Suprapubic skin (tissue), 4 donors: ENCODE results near the gene SPTBN1.

Experiments used
- CTCF ChIP-seq, 2 donors: fragments of 200-600 bp in 1 of 2; fragments of 450-650 bp in 1 of 2; sonication (generic) in 1 of 2; IDR thresholded peaks; one replicate each; pipeline ENCODE4 v1.5.1; 2016 to 2019; ENCODE audit warnings: antibody characterized with exemption in 2 of 2, mild to moderate bottlenecking in 1 of 2, moderate library complexity in 1 of 2
- EP300 ChIP-seq: sonication (generic); formaldehyde crosslinking; IDR thresholded peaks from one replicate; pipeline ENCODE4 v1.6.1; 2017; ENCODE audit warnings: antibody characterized with exemption
- POLR2A ChIP-seq, 2 donors: fragments of 450-650 bp; IDR thresholded peaks; one replicate each; pipeline ENCODE4 v1.6.1; 2017; ENCODE audit warnings: antibody characterized with exemption in 2 of 2, mild to moderate bottlenecking in 2 of 2, moderate library complexity in 2 of 2
- POLR2AphosphoS5 ChIP-seq, 3 donors: sonication (generic); formaldehyde crosslinking; IDR thresholded peaks; one replicate each; pipeline ENCODE4 v1.6.1; 2017; ENCODE audit warnings: antibody characterized with exemption in 3 of 3

GRCh38 chr2:54499661-54500060, 43.5 kb downstream of the SPTBN1 start:
- no peak for TF ChIP-seq CTCF (IDR thresholded peaks at IDR 0.05)
- TF ChIP-seq POLR2A (IDR thresholded peaks at IDR 0.05), result no peak
- TF ChIP-seq EP300, result no peak
- TF ChIP-seq POLR2AphosphoS5 (IDR thresholded peaks at IDR 0.05), result no peak
